ENCODE data around the gene SP140L.
"Not testable (repeated sequence)": the region's sequence is repeated elsewhere in the genome, so short reads cannot be mapped to it uniquely, and the experiment has no call there.

SP140L gene

GRCh38 chr2:230324503-230324902, 2.5 kb upstream of the SP140L start:
- H3K4me1 ChIP-seq (ENCODE audit: control insufficient read depth, insufficient read depth, low read length) = peaks cover 9% of the 10 kb centered on the region
- H3K4me3 ChIP-seq (ENCODE audit: low read length in 2 of 2) = no peak overlapping the region
- peaks cover 0 to 14% of the 10 kb centered on the region in 2 donors for H3K9me3 ChIP-seq (ENCODE audit: control insufficient read depth in 2 of 2, low read length in 2 of 2)

GRCh38 chr2:230325316-230326243, 1.4 kb upstream of the SP140L start:
- Histone ChIP-seq H3K27me3 (ENCODE audit: control insufficient read depth in 1 of 2, insufficient read depth in 2 of 2, low read length in 2 of 2) (no peaks in the 10 kb centered on the region), H3K4me3 (ENCODE audit: low read length in 2 of 2) (no peak overlapping the region), H3K4me1 (ENCODE audit: control insufficient read depth, insufficient read depth, low read length) (peaks cover 9% of the 10 kb centered on the region), H3K27ac (ENCODE audit: low read length) (no peak overlapping the region), H3K36me3 (ENCODE audit: control insufficient read depth in 2 of 2, insufficient read depth in 2 of 2, low read length in 2 of 2) (no peaks in the 10 kb centered on the region), H3K9me3 (ENCODE audit: control insufficient read depth in 2 of 2, low read length in 2 of 2) (peaks cover 0 to 14% of the 10 kb centered on the region in 2 donors), H3K9ac (ENCODE audit: low read length in 2 of 2) (no peak overlapping the region)

More at GRCh38 chr2:230324503-230324902, 2.5 kb upstream of the SP140L start:
- no peaks in the 10 kb centered on the region for H3K36me3 ChIP-seq (ENCODE audit: control insufficient read depth in 2 of 2, insufficient read depth in 2 of 2, low read length in 2 of 2)
- no peaks in the 10 kb centered on the region for H3K27me3 ChIP-seq (ENCODE audit: control insufficient read depth in 1 of 2, insufficient read depth in 2 of 2, low read length in 2 of 2)
- H3K9ac ChIP-seq (ENCODE audit: low read length in 2 of 2) = no peak overlapping the region
- H3K27ac ChIP-seq (ENCODE audit: low read length) = no peak overlapping the region

GRCh38 chr2:230327418-230328154, 593 bp downstream of the SP140L start:
- H3K9ac ChIP-seq (ENCODE audit: low read length in 2 of 2) = peak overlapping the region; percentile 22 to 53
- peaks cover 9% of the 10 kb centered on the region for H3K4me1 ChIP-seq (ENCODE audit: control insufficient read depth, insufficient read depth, low read length)
- H3K36me3 ChIP-seq (ENCODE audit: control insufficient read depth in 2 of 2, insufficient read depth in 2 of 2, low read length in 2 of 2) = no peaks in the 10 kb centered on the region
- peak overlapping the region; percentile 80 to 82 for H3K4me3 ChIP-seq (ENCODE audit: low read length in 2 of 2)
- peaks cover 0 to 6% of the 10 kb centered on the region in 2 donors for H3K9me3 ChIP-seq (ENCODE audit: control insufficient read depth in 2 of 2, low read length in 2 of 2)
- no peaks in the 10 kb centered on the region for H3K27me3 ChIP-seq (ENCODE audit: control insufficient read depth in 1 of 2, insufficient read depth in 2 of 2, low read length in 2 of 2)
- H3K27ac ChIP-seq (ENCODE audit: low read length) = peak overlapping the region; percentile 46

- Histone ChIP-seq H3K27ac (ENCODE audit: low read length) (no peak overlapping the region), H3K9ac (ENCODE audit: low read length in 2 of 2) (no peak overlapping the region), H3K27me3 (ENCODE audit: control insufficient read depth in 1 of 2, insufficient read depth in 2 of 2, low read length in 2 of 2) (no peaks in the 10 kb centered on the region), H3K36me3 (ENCODE audit: control insufficient read depth in 2 of 2, insufficient read depth in 2 of 2, low read length in 2 of 2) (no peaks in the 10 kb centered on the region), H3K4me1 (ENCODE audit: control insufficient read depth, insufficient read depth, low read length) (peaks cover 9% of the 10 kb centered on the region), H3K9me3 (ENCODE audit: control insufficient read depth in 2 of 2, low read length in 2 of 2) (peaks cover 0 to under 1% of the 10 kb centered on the region in 2 donors), H3K4me3 (ENCODE audit: low read length in 2 of 2) (peak overlapping the region in 1 of 2 donors; percentile 82)
These were observed 1.1 kb downstream of the SP140L start for GRCh38 chr2:230328155-230328458.

- no peak overlapping the region for H3K27ac ChIP-seq (ENCODE audit: low read length)
- no peak overlapping the region for H3K4me3 ChIP-seq (ENCODE audit: low read length in 2 of 2)
- H3K36me3 ChIP-seq (ENCODE audit: control insufficient read depth in 2 of 2, insufficient read depth in 2 of 2, low read length in 2 of 2) = no peaks in the 10 kb centered on the region
- peaks cover 9% of the 10 kb centered on the region for H3K4me1 ChIP-seq (ENCODE audit: control insufficient read depth, insufficient read depth, low read length)
- H3K9ac ChIP-seq (ENCODE audit: low read length in 2 of 2) = no peak overlapping the region
- H3K27me3 ChIP-seq (ENCODE audit: control insufficient read depth in 1 of 2, insufficient read depth in 2 of 2, low read length in 2 of 2) = no peaks in the 10 kb centered on the region
- H3K9me3 ChIP-seq (ENCODE audit: control insufficient read depth in 2 of 2, low read length in 2 of 2) = no peaks in the 10 kb centered on the region
These were observed 3.1 kb downstream of the SP140L start for GRCh38 chr2:230329946-230330605.

- no peak overlapping the region for H3K27ac ChIP-seq (ENCODE audit: low read length)
These were observed 3.7 kb downstream of the SP140L start for GRCh38 chr2:230330725-230331124.

GRCh38 chr2:230335461-230335863, 8.5 kb downstream of the SP140L start:
- H3K27ac ChIP-seq (ENCODE audit: low read length) = no peak overlapping the region
- no peaks in the 10 kb centered on the region for H3K4me1 ChIP-seq (ENCODE audit: control insufficient read depth, insufficient read depth, low read length)
- no peaks in the 10 kb centered on the region for H3K27me3 ChIP-seq (ENCODE audit: control insufficient read depth in 1 of 2, insufficient read depth in 2 of 2, low read length in 2 of 2)
- no peaks in the 10 kb centered on the region for H3K9me3 ChIP-seq (ENCODE audit: control insufficient read depth in 2 of 2, low read length in 2 of 2)
- H3K36me3 ChIP-seq (ENCODE audit: control insufficient read depth in 2 of 2, insufficient read depth in 2 of 2, low read length in 2 of 2) = peaks cover 3 to 4% of the 10 kb centered on the region in 2 donors
- H3K9ac ChIP-seq (ENCODE audit: low read length in 2 of 2) = no peak overlapping the region
- H3K4me3 ChIP-seq (ENCODE audit: low read length in 2 of 2) = no peak overlapping the region

More at GRCh38 chr2:230330725-230331124, 3.7 kb downstream of the SP140L start:
- Histone ChIP-seq H3K9ac (ENCODE audit: low read length in 2 of 2) (no peak overlapping the region), H3K9me3 (ENCODE audit: control insufficient read depth in 2 of 2, low read length in 2 of 2) (no peaks in the 10 kb centered on the region), H3K36me3 (ENCODE audit: control insufficient read depth in 2 of 2, insufficient read depth in 2 of 2, low read length in 2 of 2) (peaks cover 0 to under 1% of the 10 kb centered on the region in 2 donors), H3K27me3 (ENCODE audit: control insufficient read depth in 1 of 2, insufficient read depth in 2 of 2, low read length in 2 of 2) (no peaks in the 10 kb centered on the region), H3K4me1 (ENCODE audit: control insufficient read depth, insufficient read depth, low read length) (peaks cover 9% of the 10 kb centered on the region), H3K4me3 (ENCODE audit: low read length in 2 of 2) (no peak overlapping the region)

GRCh38 chr2:230335864-230336506, 9.0 kb downstream of the SP140L start:
- H3K4me1 ChIP-seq (ENCODE audit: control insufficient read depth, insufficient read depth, low read length) = no peaks in the 10 kb centered on the region
- no peak overlapping the region for H3K27ac ChIP-seq (ENCODE audit: low read length)
- no peak overlapping the region for H3K4me3 ChIP-seq (ENCODE audit: low read length in 2 of 2)
- no peaks in the 10 kb centered on the region for H3K9me3 ChIP-seq (ENCODE audit: control insufficient read depth in 2 of 2, low read length in 2 of 2)
- no peaks in the 10 kb centered on the region for H3K27me3 ChIP-seq (ENCODE audit: control insufficient read depth in 1 of 2, insufficient read depth in 2 of 2, low read length in 2 of 2)
- peaks cover 3 to 4% of the 10 kb centered on the region in 2 donors for H3K36me3 ChIP-seq (ENCODE audit: control insufficient read depth in 2 of 2, insufficient read depth in 2 of 2, low read length in 2 of 2)
- H3K9ac ChIP-seq (ENCODE audit: low read length in 2 of 2) = no peak overlapping the region

- H3K27ac ChIP-seq (ENCODE audit: low read length); H3K4me3 ChIP-seq (ENCODE audit: low read length in 2 of 2): not testable (repeated sequence)
These were observed 15.0 kb downstream of the SP140L start for GRCh38 chr2:230341936-230342528.

GRCh38 chr2:230343041-230343624, 16.1 kb downstream of the SP140L start:
- H3K27ac ChIP-seq (ENCODE audit: low read length); H3K27me3 ChIP-seq (ENCODE audit: control insufficient read depth in 1 of 2, insufficient read depth in 2 of 2, low read length in 2 of 2); H3K9me3 ChIP-seq (ENCODE audit: control insufficient read depth in 2 of 2, low read length in 2 of 2); H3K4me1 ChIP-seq (ENCODE audit: control insufficient read depth, insufficient read depth, low read length); H3K36me3 ChIP-seq (ENCODE audit: control insufficient read depth in 2 of 2, insufficient read depth in 2 of 2, low read length in 2 of 2); H3K9ac ChIP-seq (ENCODE audit: low read length in 2 of 2); H3K4me3 ChIP-seq (ENCODE audit: low read length in 2 of 2): not testable (repeated sequence)

More at GRCh38 chr2:230341936-230342528, 15.0 kb downstream of the SP140L start:
- H3K9ac ChIP-seq (ENCODE audit: low read length in 2 of 2); H3K4me1 ChIP-seq (ENCODE audit: control insufficient read depth, insufficient read depth, low read length); H3K27me3 ChIP-seq (ENCODE audit: control insufficient read depth in 1 of 2, insufficient read depth in 2 of 2, low read length in 2 of 2); H3K36me3 ChIP-seq (ENCODE audit: control insufficient read depth in 2 of 2, insufficient read depth in 2 of 2, low read length in 2 of 2); H3K9me3 ChIP-seq (ENCODE audit: control insufficient read depth in 2 of 2, low read length in 2 of 2): not testable (repeated sequence)

All from stomach smooth muscle (tissue), 2 donors.